Liver (tissue), 9 donors: Measurements from ENCODE around the gene CNP. TPM values are rescaled to one million over a fixed set of nuclear protein-coding genes. Genes with fewer than 3 reads are reported as not detected.
A peak's percentile ranks its signal among the peaks of the same experiment; 100 is the strongest.

Experiments used
- DNase-seq: peaks from one replicate; pipeline ENCODE4 v3.0.0-alpha.2; 2017; ENCODE audit warnings: low spot score
- H3K27ac ChIP-seq, 2 donors: one replicate each; pipeline ENCODE4 v1.7.0; 2013; ENCODE audit warnings: inconsistent platforms in 2 of 2, low read length in 2 of 2, control low read depth in 1 of 2, low read depth in 1 of 2, mild to moderate bottlenecking in 1 of 2
- H3K27me3 ChIP-seq, 4 donors: one replicate each; pipeline versions ENCODE4 v1.6.1 to v1.7.0; 2013; ENCODE audit warnings: low read length in 3 of 4, inconsistent platforms in 1 of 4, mild to moderate bottlenecking in 1 of 4, moderate library complexity in 1 of 4; ENCODE audit not compliant: control insufficient read depth in 4 of 4, insufficient read depth in 4 of 4
- H3K36me3 ChIP-seq, 4 donors: one replicate each; pipeline versions ENCODE4 v1.6.1 to v1.7.0; 2013; ENCODE audit warnings: low read length in 3 of 4, mild to moderate bottlenecking in 3 of 4, low read depth in 1 of 4, moderate library complexity in 1 of 4; ENCODE audit not compliant: control insufficient read depth in 4 of 4, insufficient read depth in 3 of 4
- H3K4me1 ChIP-seq, 4 donors: one replicate each; pipeline versions ENCODE4 v1.6.1 to v1.7.0; 2013; ENCODE audit warnings: low read length in 3 of 4, mild to moderate bottlenecking in 3 of 4, moderate library complexity in 1 of 4; ENCODE audit not compliant: control insufficient read depth in 4 of 4, insufficient read depth in 4 of 4
- H3K4me3 ChIP-seq, 3 donors: one replicate each; pipeline versions ENCODE4 v1.6.1 to v1.7.0; 2013; ENCODE audit warnings: low read length in 3 of 3, control low read depth in 1 of 3, low read depth in 1 of 3, mild to moderate bottlenecking in 1 of 3
- H3K9ac ChIP-seq, 2 donors: one replicate each; pipeline ENCODE4 v1.7.0; 2013; ENCODE audit warnings: low read length in 2 of 2, mild to moderate bottlenecking in 2 of 2, moderate library complexity in 2 of 2, control low read depth in 1 of 2, low read depth in 1 of 2
- H3K9me3 ChIP-seq, 4 donors: one replicate each; pipeline versions ENCODE4 v1.6.1 to v1.7.0; 2013; ENCODE audit warnings: low read length in 3 of 4; ENCODE audit not compliant: control insufficient read depth in 4 of 4
- ATF3 ChIP-seq: IDR thresholded peaks from 2 replicates; pipeline ENCODE4 v1.6.1; 2016; ENCODE audit warnings: antibody characterized with exemption
- CTCF ChIP-seq: fragments of 150-350 bp; IDR thresholded peaks from 2 replicates; pipeline ENCODE4 v1.5.1; 2017; ENCODE audit warnings: improper control_type of control experiment, low read depth, low read length; ENCODE audit not compliant: missing input control
- EGR1 ChIP-seq, 2 donors: IDR thresholded peaks; 2 replicates each; pipeline ENCODE4 v1.6.1; 2016 to 2018; ENCODE audit warnings: antibody characterized with exemption in 2 of 2, low read depth in 2 of 2
- HNF4A ChIP-seq, 2 donors: conservative IDR thresholded peaks; 2 replicates each; pipeline ENCODE4 v1.6.1; 2016; ENCODE audit warnings: antibody characterized with exemption in 2 of 2, mild to moderate bottlenecking in 2 of 2
- HNF4G ChIP-seq: IDR thresholded peaks from 2 replicates; pipeline ENCODE4 v1.6.1; 2016; ENCODE audit warnings: antibody characterized with exemption
- NR2F2 ChIP-seq: IDR thresholded peaks from 2 replicates; pipeline ENCODE4 v1.6.1; 2016; ENCODE audit warnings: antibody characterized with exemption
- RAD21 ChIP-seq, 2 donors: IDR thresholded peaks; 2 replicates each; pipeline ENCODE4 v1.6.1; 2016; ENCODE audit warnings: antibody characterized with exemption in 2 of 2, mild to moderate bottlenecking in 2 of 2
- REST ChIP-seq: IDR thresholded peaks from 2 replicates; pipeline ENCODE4 v1.6.1; 2016; ENCODE audit warnings: antibody characterized with exemption, mild to moderate bottlenecking
- SP1 ChIP-seq: IDR thresholded peaks from 2 replicates; pipeline ENCODE4 v1.6.1; 2018; ENCODE audit warnings: antibody characterized with exemption, mild to moderate bottlenecking
- TAF1 ChIP-seq: conservative IDR thresholded peaks from 2 replicates; pipeline ENCODE4 v1.6.1; 2016; ENCODE audit warnings: antibody characterized with exemption, mild to moderate bottlenecking
- YY1 ChIP-seq: IDR thresholded peaks from 2 replicates; pipeline ENCODE4 v1.6.1; 2016; ENCODE audit warnings: antibody characterized with exemption, mild to moderate bottlenecking
- ZBTB33 ChIP-seq: IDR thresholded peaks from 2 replicates; pipeline ENCODE4 v1.6.1; 2016; ENCODE audit warnings: antibody characterized with exemption
- WGBS: extraction: QIAGEN DNeasy Blood & Tissue Kit; methylation state at CpG from one replicate; pipeline ENCODE4 v1.1.7; 2013; 5-methylcytosine and 5-hydroxymethylcytosine counted together
- polyA plus RNA-seq, 2 donors: library from polyadenylated mRNA; stranded (reverse) in 1 of 2; unstranded in 1 of 2; fragments of 200-250 nt in 1 of 2; fragments of >200 nt in 1 of 2; fragmentation: Nextera tagmentation in 1 of 2; extraction: Ambion mirVana in 1 of 2; gene quantifications; one replicate each; pipeline versions ENCODE4 v1.2.1 to v1.2.3, GENCODE V29; 2013 to 2015
- total RNA-seq, 2 donors: library from RNA; depleted of rRNA; stranded (reverse); fragments of >200 nt; gene quantifications; one replicate each; pipeline ENCODE4 v1.2.3, GENCODE V29; 2014
- donor health status: healthy.
- donor health status: healthy.
- donor health status: healthy.
- donor health status: healthy.
- donor health status: healthy.

Gene CNP
- total and polyA plus RNA-seq, 4 donors: 25.3 to 38.3 (median 30.2) TPM

- DNase-seq: no peak
- TF ChIP-seq YY1 (no peak), TAF1 (no peak), NR2F2 (no peak), REST (no peak), ATF3 (no peak), SP1 (no peak), ZBTB33 (no peak), EGR1 (IDR thresholded peaks at IDR 0.05; ENCODE audit: low read depth in 2 of 2) (no peak)
- H3K4me3 ChIP-seq: peak overlapping the region; percentile 89 to 94 (median 91)
- H3K36me3 ChIP-seq: peaks cover 2 to 10% (median 8%) of the 10 kb centered on the region in 4 donors
- H3K27ac ChIP-seq: peak overlapping the region; percentile 87 to 88
- 24% methylated on average over 39 of the region's 39 CpGs for WGBS
- peaks cover 0 to 40% (median 26%) of the 10 kb centered on the region in 4 donors for H3K4me1 ChIP-seq
- H3K27me3 ChIP-seq: no peaks in the 10 kb centered on the region
- H3K9ac ChIP-seq: peak overlapping the region; percentile 30 to 57
- no peaks in the 10 kb centered on the region for H3K9me3 ChIP-seq
These were observed 736 bp downstream of the CNP start for GRCh38 chr17:41967141-41967920.

- Histone ChIP-seq H3K9ac (no peak overlapping the region), H3K9me3 (no peaks in the 10 kb centered on the region), H3K27ac (peak overlapping the region in 1 of 2 donors; percentile 88), H3K36me3 (peaks cover 2 to 11% (median 8%) of the 10 kb centered on the region in 4 donors), H3K27me3 (no peaks in the 10 kb centered on the region), H3K4me1 (peaks cover 2 to 47% (median 33%) of the 10 kb centered on the region in 4 donors), H3K4me3 (peak overlapping the region in 2 of 3 donors; percentile 89 to 94)
- 93% methylated on average over 37 of the region's 37 CpGs for WGBS
- TF ChIP-seq HNF4G (no peak), NR2F2 (no peak), ZBTB33 (no peak), ATF3 (no peak), HNF4A (conservative IDR thresholded peaks at IDR 0.05) (no peak), CTCF (no peak), EGR1 (IDR thresholded peaks at IDR 0.05; ENCODE audit: low read depth in 2 of 2) (no peak), TAF1 (no peak), RAD21 (IDR thresholded peaks at IDR 0.05) (no peak)
- DNase-seq: no peak
These were observed 1.5 kb downstream of the CNP start for GRCh38 chr17:41967921-41968578.
